Activated CD4-positive, alpha-beta T cell treated with anti-CD3 and anti-CD28 coated beads, Interleukin-2, amount 10 ng/mL, durations not matched to agents 7 days and 5 days (primary cell): ENCODE results near the gene NEDD1. TPM values are rescaled to one million over a fixed set of nuclear protein-coding genes. Genes with fewer than 3 reads are reported as not detected.

Experiments used
- CTCF ChIA-PET: fragments of 350-600 bp; sonication (Branson Sonifier 250); formaldehyde crosslinking; loops from one replicate; lab custom pipeline; 2021; ENCODE audit warnings: antibody characterized with exemption; lab: Charles Lee
- POLR2A ChIA-PET: fragments of 350-600 bp; sonication (Branson Sonifier 250); formaldehyde crosslinking; loops from one replicate; lab custom pipeline; 2021; ENCODE audit warnings: antibody characterized with exemption; lab: Charles Lee
- DNase-seq: peaks from one replicate; pipeline ENCODE4 v3.0.0-alpha.2; 2020
- H3K27ac Mint-ChIP-seq: one replicate; pipeline ENCODE4 v1.8.0; 2021; ENCODE audit warnings: mild to moderate bottlenecking, moderate library complexity, mixed read lengths
- H3K27me3 Mint-ChIP-seq: one replicate; pipeline ENCODE4 v1.8.0; 2021; ENCODE audit warnings: mixed read lengths
- H3K36me3 Mint-ChIP-seq: one replicate; pipeline ENCODE4 v1.8.0; 2021; ENCODE audit warnings: low read depth, mixed read lengths
- H3K4me1 Mint-ChIP-seq: one replicate; pipeline ENCODE4 v1.8.0; 2021; ENCODE audit warnings: mixed read lengths
- H3K4me3 Mint-ChIP-seq: one replicate; pipeline ENCODE4 v1.8.0; 2021; ENCODE audit warnings: mild to moderate bottlenecking, moderate library complexity, mixed read lengths
- H3K9me3 Mint-ChIP-seq: one replicate; pipeline ENCODE4 v1.8.0; 2021; ENCODE audit warnings: mixed read lengths
- total RNA-seq, 2 experiments: library from RNA; stranded (reverse); gene quantifications; one replicate each; pipeline ENCODE4 v1.2.3, GENCODE V29; 2021

The NEDD1 gene
- total RNA-seq = 10 to 100 TPM; 46.2 to 48.7 TPM

GRCh38 chr12:96906849-96907670, at the start of gene NEDD1:
NEDD1 (plus strand) TSS chr12:96907257; CDS start chr12:96909760, 2,503 bp downstream.
- ChIA-PET CTCF (interaction anchor here (1.3 kb wide), 1 partner anchor 18 kb away, joined by 3 read pairs; no protein-coding TSS in a partner anchor), POLR2A (no interaction called here)
- H3K27me3 Mint-ChIP-seq = peaks cover 10% of the 10 kb centered on the region
- peak; percentile 85 for DNase-seq
- peaks cover 45% of the 10 kb centered on the region for H3K4me1 Mint-ChIP-seq
- H3K4me3 Mint-ChIP-seq = peak within 1 kb of the TSS; percentile 86
- H3K36me3 Mint-ChIP-seq = peaks cover 35% of the 10 kb centered on the region
- peak within 1 kb of the TSS; percentile 99 for H3K27ac Mint-ChIP-seq
- H3K9me3 Mint-ChIP-seq = no peaks in the 10 kb centered on the region

- Mint-ChIP-seq H3K27me3 (peaks cover 5% of the 10 kb centered on the region), H3K36me3 (no peaks in the 10 kb centered on the region), H3K27ac (no peak overlapping the region), H3K4me1 (no peaks in the 10 kb centered on the region), H3K9me3 (no peaks in the 10 kb centered on the region), H3K4me3 (no peak overlapping the region)
- CTCF ChIA-PET = no interaction called here
- DNase-seq = no peak
- POLR2A ChIA-PET = no interaction called here
Observed at GRCh38 chr12:96858162-96858561, 48.9 kb upstream of the NEDD1 start.

DNA sequence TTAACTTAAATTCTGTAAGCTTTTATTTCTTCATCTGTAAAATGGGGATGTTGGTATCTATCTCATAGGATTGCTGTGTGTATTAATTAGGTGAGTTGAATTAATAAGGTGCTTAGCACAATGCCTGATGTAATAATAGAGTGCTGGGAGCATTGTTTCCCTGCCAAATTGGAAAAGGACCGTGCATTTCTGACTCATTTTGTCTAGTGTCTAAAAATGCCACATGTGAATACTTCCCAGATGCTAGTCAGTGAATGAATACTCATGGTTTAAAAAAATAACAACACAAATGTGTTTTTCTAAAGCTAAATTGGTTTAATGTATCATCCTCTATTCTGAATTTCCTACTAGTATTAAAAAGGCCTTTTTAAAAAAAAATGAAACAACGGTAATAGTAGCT, 45.4 kb upstream of the NEDD1 start:
- H3K36me3 Mint-ChIP-seq = no peaks in the 10 kb centered on the region
- ChIA-PET POLR2A (no interaction called here), CTCF (no interaction called here)
- no peak overlapping the region for H3K27ac Mint-ChIP-seq
- DNase-seq = no peak
- peaks cover 20% of the 10 kb centered on the region for H3K27me3 Mint-ChIP-seq
- no peak overlapping the region for H3K4me3 Mint-ChIP-seq
- H3K4me1 Mint-ChIP-seq = no peaks in the 10 kb centered on the region
- H3K9me3 Mint-ChIP-seq = no peaks in the 10 kb centered on the region

DNA sequence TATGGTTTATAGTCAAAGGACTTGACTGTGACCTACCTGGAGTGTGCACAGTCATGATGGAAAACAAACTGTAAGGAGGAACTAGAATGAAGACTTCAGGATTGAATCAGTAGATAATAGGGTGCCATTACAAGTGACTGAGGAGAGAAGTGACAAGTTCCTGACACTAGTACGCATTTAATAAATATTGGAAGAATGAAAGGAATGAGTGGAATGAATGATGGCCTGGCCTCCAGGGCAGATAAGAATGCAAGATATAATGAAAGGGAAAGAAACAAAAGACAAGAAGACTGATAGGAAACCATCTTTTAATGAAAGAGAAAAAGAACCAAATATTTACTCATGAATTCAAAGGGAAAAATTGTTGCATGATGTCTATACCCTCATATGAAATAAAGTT, 44.7 kb upstream of the NEDD1 start:
- no peaks in the 10 kb centered on the region for H3K4me1 Mint-ChIP-seq
- no peak for DNase-seq
- no peak overlapping the region for H3K4me3 Mint-ChIP-seq
- CTCF ChIA-PET = no interaction called here
- no peak overlapping the region for H3K27ac Mint-ChIP-seq
- POLR2A ChIA-PET = no interaction called here
- H3K27me3 Mint-ChIP-seq = peaks cover 20% of the 10 kb centered on the region
- no peaks in the 10 kb centered on the region for H3K9me3 Mint-ChIP-seq
- H3K36me3 Mint-ChIP-seq = no peaks in the 10 kb centered on the region

GRCh38 chr12:96864335-96864734, 42.7 kb upstream of the NEDD1 start:
- CTCF ChIA-PET = no interaction called here
- Mint-ChIP-seq H3K4me3 (no peak overlapping the region), H3K9me3 (no peaks in the 10 kb centered on the region), H3K27ac (no peak overlapping the region), H3K4me1 (no peaks in the 10 kb centered on the region), H3K36me3 (no peaks in the 10 kb centered on the region), H3K27me3 (peaks cover 23% of the 10 kb centered on the region)
- DNase-seq = no peak
- POLR2A ChIA-PET = no interaction called here

DNA sequence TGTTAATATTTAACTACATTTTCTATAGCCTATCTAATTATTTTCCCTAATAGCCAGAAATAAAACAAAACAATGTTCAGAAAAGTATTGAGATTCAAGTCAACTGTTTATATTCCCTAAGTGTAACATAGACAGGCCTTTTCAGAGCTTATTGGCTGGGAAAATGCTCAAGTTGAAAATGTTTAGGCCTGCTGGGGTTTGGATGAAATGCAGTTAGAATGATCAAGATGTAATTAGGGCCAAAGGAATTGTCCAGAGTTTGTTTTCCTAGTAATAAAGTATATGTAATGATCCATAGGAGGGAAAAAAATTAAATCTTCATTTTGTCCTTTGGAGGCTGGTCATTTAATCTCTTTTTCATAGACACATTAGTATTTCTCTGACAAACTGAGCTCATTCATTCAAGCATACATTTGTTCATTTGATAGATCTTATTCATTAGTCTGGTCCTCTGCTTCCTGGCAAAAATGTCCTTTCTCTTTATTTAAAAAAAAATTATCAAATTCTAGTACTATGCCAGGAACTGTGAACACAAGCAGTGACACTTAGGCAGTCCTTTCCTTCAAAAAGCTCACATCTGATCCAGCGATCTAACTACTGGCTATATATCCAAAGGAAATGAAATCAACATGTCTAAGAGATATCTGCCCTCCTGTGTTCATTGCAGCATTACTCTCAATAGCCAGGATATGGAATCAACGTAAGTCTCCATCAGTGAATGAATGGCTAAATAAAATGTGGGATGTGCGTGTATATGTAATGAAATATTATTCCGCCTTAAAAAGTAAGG, 40.1 kb upstream of the NEDD1 start:
- peaks cover 21% of the 10 kb centered on the region for H3K27me3 Mint-ChIP-seq

DNA sequence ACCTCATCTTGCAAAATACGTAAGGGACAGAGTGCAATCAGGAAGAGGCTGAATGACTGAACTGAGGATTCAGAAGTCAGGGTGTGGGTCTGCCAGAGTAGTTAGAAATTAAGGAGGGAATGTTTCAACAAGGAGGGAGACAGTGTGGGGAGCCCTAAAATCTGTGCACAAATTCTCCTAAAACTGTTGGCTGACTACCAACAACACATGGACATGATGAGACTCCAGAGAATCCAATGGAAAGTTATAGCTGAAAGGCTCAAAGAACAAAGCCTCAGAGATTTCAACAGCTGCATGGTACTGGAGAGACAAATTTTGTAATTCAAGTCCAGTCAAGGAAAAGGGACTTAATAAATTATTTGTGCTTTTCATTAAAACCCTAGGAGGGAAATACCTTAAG, 36.1 kb upstream of the NEDD1 start:
- Mint-ChIP-seq H3K4me1 (no peaks in the 10 kb centered on the region), H3K36me3 (no peaks in the 10 kb centered on the region), H3K27ac (no peak overlapping the region), H3K27me3 (peaks cover 8% of the 10 kb centered on the region), H3K4me3 (no peak overlapping the region), H3K9me3 (no peaks in the 10 kb centered on the region)
- DNase-seq = no peak
- POLR2A ChIA-PET = no interaction called here
- CTCF ChIA-PET = no interaction called here

More for the DNA sequence above, 40.1 kb upstream of the NEDD1 start:
- DNase-seq = no peak
- ChIA-PET CTCF (no interaction called here), POLR2A (no interaction called here)
- H3K27ac Mint-ChIP-seq = no peak overlapping the region
- H3K4me1 Mint-ChIP-seq = no peaks in the 10 kb centered on the region
- H3K36me3 Mint-ChIP-seq = no peaks in the 10 kb centered on the region
- no peak overlapping the region for H3K4me3 Mint-ChIP-seq
- no peaks in the 10 kb centered on the region for H3K9me3 Mint-ChIP-seq

DNA sequence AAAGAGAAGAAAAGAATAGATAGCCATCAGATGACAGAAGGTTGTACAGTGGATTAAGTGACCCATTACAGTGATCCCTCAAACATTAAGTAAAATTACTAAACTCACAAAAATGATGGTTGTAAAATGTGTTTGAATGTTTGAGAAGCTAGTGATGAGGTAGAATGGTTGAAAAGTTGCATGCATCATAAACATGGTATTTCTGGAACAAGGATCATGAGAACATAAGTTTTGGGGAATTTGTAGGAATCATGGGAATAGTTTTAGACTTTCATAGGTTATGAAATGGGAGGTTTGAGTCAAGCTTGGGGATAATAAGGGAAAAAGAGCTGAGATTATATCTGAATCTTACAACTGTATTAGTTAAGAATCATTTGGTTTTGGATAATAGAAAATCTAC, 34.1 kb upstream of the NEDD1 start:
- CTCF ChIA-PET = no interaction called here
- Mint-ChIP-seq H3K9me3 (no peaks in the 10 kb centered on the region), H3K27me3 (peaks cover 4% of the 10 kb centered on the region), H3K36me3 (no peaks in the 10 kb centered on the region), H3K4me1 (no peaks in the 10 kb centered on the region), H3K4me3 (no peak overlapping the region), H3K27ac (no peak overlapping the region)
- POLR2A ChIA-PET = no interaction called here
- DNase-seq = no peak

DNA sequence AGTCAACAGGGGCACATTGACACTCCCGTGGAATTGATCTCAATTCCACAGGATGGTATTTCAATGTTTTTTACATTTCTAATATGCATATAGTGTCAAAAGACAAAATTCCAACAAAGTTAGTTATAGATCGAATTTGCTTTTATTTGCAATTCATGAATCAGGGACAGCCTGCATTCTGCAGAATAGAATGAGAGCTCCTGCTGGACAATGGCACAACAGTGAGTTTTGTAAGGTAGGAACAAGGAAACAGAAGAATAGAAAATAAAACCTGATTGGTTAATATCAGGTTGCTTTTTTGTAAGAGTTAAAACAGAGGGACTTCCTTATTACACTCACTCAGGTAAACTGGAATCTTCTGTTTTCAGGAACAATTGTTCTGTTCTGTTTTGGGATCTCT, 32.8 kb upstream of the NEDD1 start:
- no peak for DNase-seq
- POLR2A ChIA-PET = no interaction called here
- CTCF ChIA-PET = no interaction called here
- Mint-ChIP-seq H3K4me1 (no peaks in the 10 kb centered on the region), H3K9me3 (no peaks in the 10 kb centered on the region), H3K27me3 (peaks cover 4% of the 10 kb centered on the region), H3K36me3 (no peaks in the 10 kb centered on the region), H3K27ac (no peak overlapping the region), H3K4me3 (no peak overlapping the region)

- Mint-ChIP-seq H3K4me1 (no peaks in the 10 kb centered on the region), H3K27me3 (peaks cover 5% of the 10 kb centered on the region), H3K4me3 (no peak overlapping the region), H3K9me3 (no peaks in the 10 kb centered on the region), H3K27ac (no peak overlapping the region), H3K36me3 (no peaks in the 10 kb centered on the region)
- CTCF ChIA-PET = no interaction called here
- POLR2A ChIA-PET = no interaction called here
- DNase-seq = no peak
Observed at GRCh38 chr12:96876966-96877365, 30.1 kb upstream of the NEDD1 start.

- ChIA-PET CTCF (interaction anchor here (0.5 kb wide), 1 partner anchor 1541 kb away, joined by 3 read pairs; no protein-coding TSS in a partner anchor), POLR2A (no interaction called here)
- Mint-ChIP-seq H3K36me3 (no peaks in the 10 kb centered on the region), H3K27ac (no peak overlapping the region), H3K9me3 (no peaks in the 10 kb centered on the region), H3K27me3 (peaks cover 6% of the 10 kb centered on the region), H3K4me3 (no peak overlapping the region), H3K4me1 (no peaks in the 10 kb centered on the region)
- no peak for DNase-seq
Observed at GRCh38 chr12:96878704-96879103, 28.4 kb upstream of the NEDD1 start.

- peaks cover 3% of the 10 kb centered on the region for H3K27me3 Mint-ChIP-seq
- no peak overlapping the region for H3K4me3 Mint-ChIP-seq
- H3K9me3 Mint-ChIP-seq = no peaks in the 10 kb centered on the region
- ChIA-PET CTCF (interaction anchor here (0.5 kb wide), 1 partner anchor 1542 kb away, joined by 3 read pairs; no protein-coding TSS in a partner anchor), POLR2A (no interaction called here)
- no peaks in the 10 kb centered on the region for H3K4me1 Mint-ChIP-seq
- H3K36me3 Mint-ChIP-seq = no peaks in the 10 kb centered on the region
- no peak for DNase-seq
- H3K27ac Mint-ChIP-seq = no peak overlapping the region
Observed at GRCh38 chr12:96879301-96879700, 27.8 kb upstream of the NEDD1 start.

DNA sequence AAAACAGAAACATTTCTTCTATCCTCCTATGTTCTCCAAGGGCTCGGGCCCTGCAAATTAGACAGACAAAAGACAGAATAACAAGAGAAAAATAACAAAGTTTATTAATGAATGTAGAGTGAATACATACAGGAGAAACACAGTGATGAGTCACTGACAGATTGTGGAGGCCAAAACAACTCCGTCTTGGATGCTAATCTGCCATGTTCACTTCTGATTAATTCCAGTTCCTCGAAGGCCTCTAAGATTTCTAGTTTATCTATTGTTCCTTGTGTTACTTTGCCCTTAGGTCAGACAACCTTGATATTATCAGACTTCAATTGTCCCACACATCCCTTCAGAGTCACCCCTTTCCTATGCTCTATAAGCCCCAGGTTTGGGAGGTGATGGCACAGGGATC, 26.8 kb upstream of the NEDD1 start:
- Mint-ChIP-seq H3K4me1 (no peaks in the 10 kb centered on the region), H3K36me3 (no peaks in the 10 kb centered on the region), H3K9me3 (no peaks in the 10 kb centered on the region), H3K27ac (no peak overlapping the region), H3K4me3 (no peak overlapping the region), H3K27me3 (peaks cover 2% of the 10 kb centered on the region)
- no peak for DNase-seq
- ChIA-PET CTCF (interaction anchor here (0.5 kb wide), 1 partner anchor 48 kb away, joined by 4 read pairs; no protein-coding TSS in a partner anchor), POLR2A (no interaction called here)
